HCT116 (cell line): ENCODE measurements around the gene CFB. TPM values are rescaled to one million over a fixed set of nuclear protein-coding genes. Genes with fewer than 3 reads are reported as not detected.

Experiments used
- ATAC-seq: fragments of 200-7000 bp; cut with Tn5 transposase; 2 replicates; pipeline ENCODE4 v1.9.1; 2020; ENCODE audit warnings: mild to moderate bottlenecking, moderate library complexity
- BruUV-seq: library from RNA; stranded (reverse); fragments of 400-500 nt; replicated peaks from 2 replicates; lab custom pipeline; 2021; lab: Mats Ljungman, UMichigan
- CTCF ChIA-PET: fragments of 300-600 bp; sonication (Branson Sonifier 250); formaldehyde crosslinking; loops from one replicate; lab custom pipeline; 2021; ENCODE audit warnings: antibody characterized with exemption; lab: Charles Lee
- POLR2A ChIA-PET: fragments of 300-600, 350-600 bp; sonication (Branson Sonifier 250); formaldehyde crosslinking; loops from one replicate; lab custom pipeline; 2021; ENCODE audit warnings: antibody characterized with exemption; lab: Charles Lee
- RAD21 ChIA-PET, 2 experiments: fragments of 300-600 bp; sonication (Branson Sonifier 250); formaldehyde crosslinking; loops; one replicate each; lab custom pipeline; 2023; ENCODE audit warnings: low total read pairs in 2 of 2; ENCODE audit not compliant: uncharacterized antibody in 2 of 2, unreplicated experiment in 2 of 2, low non-redundant PET in 1 of 2; lab: Charles Lee
- DNase-seq: peaks from one replicate; pipeline ENCODE4 v3.0.0-alpha.2; 2010; ENCODE audit warnings: low read depth, low spot score
- H2AFZ ChIP-seq: fragments of 200-600 bp; shearing (Covaris generic), sonication (generic); 2 replicates; pipeline ENCODE4 v1.6.1; 2017; ENCODE audit warnings: low read depth, mixed run types, mixed read lengths, antibody characterized with exemption, low read length; ENCODE audit not compliant: poor library complexity, severe bottlenecking
- H3K27ac ChIP-seq: 2 replicates; pipeline ENCODE4 v1.5.1; 2012; ENCODE audit warnings: low read depth, low read length
- H3K27me3 ChIP-seq: fragments of 200-600 bp; sonication (generic); 2 replicates; pipeline ENCODE4 v1.6.1; 2016; ENCODE audit warnings: mixed run types, low read length, mixed read lengths; ENCODE audit not compliant: insufficient read depth
- H3K36me3 ChIP-seq, 2 experiments: fragments of 200-500 bp in 1 of 2; fragments of 200-600 bp in 1 of 2; sonication (Bioruptor generic) in 1 of 2; sonication (generic) in 1 of 2; 2 replicates each; pipeline versions ENCODE4 v1.5.1 to v1.6.1; 2014 to 2016; ENCODE audit warnings: low read length in 2 of 2, inconsistent platforms in 1 of 2, mixed read lengths in 1 of 2, mixed run types in 1 of 2; ENCODE audit not compliant: insufficient read depth in 2 of 2, control insufficient read depth in 1 of 2
- H3K4me1 ChIP-seq, 2 experiments: fragments of 200-600 bp in 1 of 2; sonication (generic) in 1 of 2; 2 replicates each; pipeline versions ENCODE4 v1.5.1 to v1.6.1; 2012 to 2017; ENCODE audit warnings: low read length in 2 of 2, inconsistent platforms in 1 of 2, mild to moderate bottlenecking in 1 of 2, mixed read lengths in 1 of 2, mixed run types in 1 of 2, moderate library complexity in 1 of 2; ENCODE audit not compliant: insufficient read depth in 2 of 2, control insufficient read depth in 1 of 2
- H3K4me2 ChIP-seq: fragments of 200-600 bp; sonication (generic); 2 replicates; pipeline ENCODE4 v1.6.1; 2017; ENCODE audit warnings: mixed run types, low read length, mixed read lengths
- H3K4me3 ChIP-seq, 2 experiments: fragments of 200-600 bp in 1 of 2; sonication (generic) in 1 of 2; replicated peaks in 1 of 2; 2 replicates each; pipeline ENCODE4 v1.5.1; 2011 to 2016; ENCODE audit warnings: low read length in 2 of 2, control low read depth in 1 of 2, low read depth in 1 of 2, mild to moderate bottlenecking in 1 of 2, mixed read lengths in 1 of 2, mixed run types in 1 of 2
- H3K79me2 ChIP-seq: fragments of 200-600 bp; sonication (generic); 2 replicates; pipeline ENCODE4 v1.6.1; 2017; ENCODE audit warnings: mild to moderate bottlenecking, mixed run types, low read length, moderate library complexity, mixed read lengths; ENCODE audit not compliant: insufficient read depth
- H3K9ac ChIP-seq: fragments of 200-600 bp; sonication (generic); 2 replicates; pipeline ENCODE4 v1.6.1; 2016; ENCODE audit warnings: low read length, mixed read lengths
- H3K9me2 ChIP-seq: fragments of 200-600 bp; sonication (generic), shearing (Covaris generic); 2 replicates; pipeline ENCODE4 v1.6.1; 2017; ENCODE audit warnings: mixed run types, mild to moderate bottlenecking, moderate library complexity; ENCODE audit not compliant: insufficient read depth
- H3K9me3 ChIP-seq, 2 experiments: fragments of 200-500 bp in 1 of 2; fragments of 200-600 bp in 1 of 2; sonication (Bioruptor generic) in 1 of 2; sonication (generic) in 1 of 2; 2 replicates each; pipeline ENCODE4 v1.6.1; 2014 to 2017; ENCODE audit warnings: low read length in 2 of 2, mixed read lengths in 2 of 2, inconsistent platforms in 1 of 2, low read depth in 1 of 2, mild to moderate bottlenecking in 1 of 2, mixed run types in 1 of 2, moderate library complexity in 1 of 2; ENCODE audit not compliant: control insufficient read depth in 1 of 2, insufficient read depth in 1 of 2
- H4K20me1 ChIP-seq: fragments of 200-600 bp; sonication (generic), shearing (Covaris generic); 2 replicates; pipeline ENCODE4 v1.6.1; 2017; ENCODE audit warnings: mixed run types, mild to moderate bottlenecking, moderate library complexity; ENCODE audit not compliant: insufficient read depth
- CEBPB ChIP-seq: IDR thresholded peaks from 2 replicates; pipeline ENCODE4 v1.6.1; 2012; ENCODE audit warnings: low read depth
- EGR1 ChIP-seq: IDR thresholded peaks from 2 replicates; pipeline ENCODE4 v1.6.1; 2012; ENCODE audit warnings: low read depth
- ELF1 ChIP-seq: IDR thresholded peaks from 2 replicates; pipeline ENCODE4 v1.6.1; 2012; ENCODE audit warnings: low read depth, borderline replicate concordance
- EZH2 ChIP-seq: fragments of 200-600 bp; sonication (generic); IDR thresholded peaks from 2 replicates; pipeline ENCODE4 v1.6.1; 2017; ENCODE audit warnings: antibody characterized with exemption, mixed run types
- EZH2phosphoT487 ChIP-seq: fragments of 200-600 bp; IDR thresholded peaks from 2 replicates; pipeline ENCODE4 v1.6.1; 2018; ENCODE audit warnings: antibody characterized with exemption, borderline replicate concordance
- FOSL1 ChIP-seq: IDR thresholded peaks from 2 replicates; pipeline ENCODE4 v1.6.1; 2012; ENCODE audit warnings: low read depth
- POLR2A ChIP-seq: IDR thresholded peaks from 2 replicates; pipeline ENCODE4 v1.7.0; 2011; ENCODE audit warnings: borderline replicate concordance; ENCODE audit not compliant: insufficient read depth, insufficient read length; ENCODE audit errors: extremely low read depth
- RAD21 ChIP-seq: IDR thresholded peaks from 2 replicates; pipeline ENCODE4 v1.6.1; 2012; ENCODE audit warnings: low read depth, mild to moderate bottlenecking
- SP1 ChIP-seq: IDR thresholded peaks from 2 replicates; pipeline ENCODE4 v1.6.1; 2012; ENCODE audit warnings: low read depth
- SRF ChIP-seq: IDR thresholded peaks from 2 replicates; pipeline ENCODE4 v1.6.1; 2012; ENCODE audit warnings: low read depth
- TCF7L2 ChIP-seq: IDR thresholded peaks from 2 replicates; pipeline ENCODE4 v1.7.0; 2011; ENCODE audit warnings: borderline replicate concordance, inconsistent platforms; ENCODE audit not compliant: insufficient read depth, insufficient read length; ENCODE audit errors: extremely low read depth
- YY1 ChIP-seq: IDR thresholded peaks from 2 replicates; pipeline ENCODE4 v1.6.1; 2011; ENCODE audit warnings: low read length, low read depth, moderate library complexity, mild to moderate bottlenecking; ENCODE audit not compliant: insufficient replicate concordance; ENCODE audit errors: extremely low read depth
- intact Hi-C: fragments of 100-400 bp; cut with micrococcal nuclease; formaldehyde crosslinking; loops from 2 replicates; pipeline ENCODE4 v1.10.0; 2022
- total RNA-seq: library from RNA; stranded (reverse); gene quantifications from one replicate; pipeline ENCODE4 v1.2.1, GENCODE V29; 2021; ENCODE audit not compliant: unreplicated experiment
- TF ChIP-seq, protein P1 (sequence below), 3 experiments: fragments of 200-600 bp in 1 of 3; sonication (generic) in 1 of 3; IDR thresholded peaks in 2 of 3; conservative IDR thresholded peaks in 1 of 3; 2 replicates each; pipeline ENCODE4 v1.5.1; 2012 to 2017; ENCODE audit warnings: low read depth in 2 of 3, low read length in 2 of 3, antibody characterized with exemption in 1 of 3, borderline replicate concordance in 1 of 3, control low read depth in 1 of 3, mild to moderate bottlenecking in 1 of 3, mixed read lengths in 1 of 3, mixed run types in 1 of 3, moderate library complexity in 1 of 3; ENCODE audit not compliant: insufficient read depth in 1 of 3
- TF ChIP-seq, protein P2 (sequence below): IDR thresholded peaks from 2 replicates; pipeline ENCODE4 v1.6.1; 2012
- TF ChIP-seq, protein P3 (sequence below): IDR thresholded peaks from 2 replicates; pipeline ENCODE4 v1.6.1; 2012

CFB gene
- total RNA-seq, 1 experiment from 2014 or later, result 1.5 TPM

DNA sequence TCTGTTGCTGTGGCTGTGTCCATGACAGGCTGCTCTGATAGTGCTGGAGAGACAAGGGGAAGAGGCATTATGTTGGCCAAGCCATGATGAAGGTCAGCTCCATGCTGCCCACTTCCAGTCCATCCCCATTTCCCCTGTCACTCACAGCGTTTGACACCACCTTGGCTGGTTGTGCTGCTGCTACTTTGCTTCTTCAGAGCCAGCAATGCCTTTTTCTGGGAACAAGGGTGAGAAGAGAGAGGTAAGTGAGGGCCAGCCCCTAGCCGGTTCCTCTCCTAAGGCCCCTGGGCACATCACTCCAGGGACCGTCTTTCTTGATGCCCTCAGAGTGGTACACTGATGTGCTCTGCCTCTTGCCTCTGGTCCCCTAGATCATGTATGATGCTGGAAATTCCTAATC, 10.9 kb downstream of the CFB start:
- RAD21 ChIA-PET, result no interaction called here
- CTCF ChIA-PET, result no interaction called here
- Histone ChIP-seq H3K36me3 (peaks cover 39 to 54% of the 10 kb centered on the region in 2 experiments), H3K9me2 (no peaks in the 10 kb centered on the region), H3K79me2 (peaks cover 41% of the 10 kb centered on the region), H3K4me3 (no peak overlapping the region), H3K27me3 (no peaks in the 10 kb centered on the region), H3K9me3 (no peaks in the 10 kb centered on the region), H3K4me1 (peaks cover 14 to 17% of the 10 kb centered on the region in 2 experiments), H2AFZ (no peak overlapping the region), H3K9ac (no peak overlapping the region), H4K20me1 (no peaks in the 10 kb centered on the region), H3K4me2 (no peak overlapping the region), H3K27ac (no peak overlapping the region)
- DNase-seq (no peak), ATAC-seq (no peak)
- intact Hi-C loops, result no loop called here
- BruUV-seq, result no TSS peak
- POLR2A ChIA-PET, result no interaction called here
- TF ChIP-seq, protein P1, sequence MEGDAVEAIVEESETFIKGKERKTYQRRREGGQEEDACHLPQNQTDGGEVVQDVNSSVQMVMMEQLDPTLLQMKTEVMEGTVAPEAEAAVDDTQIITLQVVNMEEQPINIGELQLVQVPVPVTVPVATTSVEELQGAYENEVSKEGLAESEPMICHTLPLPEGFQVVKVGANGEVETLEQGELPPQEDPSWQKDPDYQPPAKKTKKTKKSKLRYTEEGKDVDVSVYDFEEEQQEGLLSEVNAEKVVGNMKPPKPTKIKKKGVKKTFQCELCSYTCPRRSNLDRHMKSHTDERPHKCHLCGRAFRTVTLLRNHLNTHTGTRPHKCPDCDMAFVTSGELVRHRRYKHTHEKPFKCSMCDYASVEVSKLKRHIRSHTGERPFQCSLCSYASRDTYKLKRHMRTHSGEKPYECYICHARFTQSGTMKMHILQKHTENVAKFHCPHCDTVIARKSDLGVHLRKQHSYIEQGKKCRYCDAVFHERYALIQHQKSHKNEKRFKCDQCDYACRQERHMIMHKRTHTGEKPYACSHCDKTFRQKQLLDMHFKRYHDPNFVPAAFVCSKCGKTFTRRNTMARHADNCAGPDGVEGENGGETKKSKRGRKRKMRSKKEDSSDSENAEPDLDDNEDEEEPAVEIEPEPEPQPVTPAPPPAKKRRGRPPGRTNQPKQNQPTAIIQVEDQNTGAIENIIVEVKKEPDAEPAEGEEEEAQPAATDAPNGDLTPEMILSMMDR (IDR thresholded peaks at IDR 0.05 in 2 of 3, conservative IDR thresholded peaks at IDR 0.05 in 1 of 3; ENCODE audit: borderline replicate concordance in 1 of 3, insufficient read depth in 1 of 3, low read depth in 2 of 3, low read length in 2 of 3), result no peak
- TF ChIP-seq FOSL1, result no peak
- TF ChIP-seq SRF, result no peak
- TF ChIP-seq CEBPB, result no peak
- TF ChIP-seq TCF7L2, result no peak
- no peak for TF ChIP-seq EZH2phosphoT487
- TF ChIP-seq YY1, result no peak
- no peak for TF ChIP-seq EZH2
- TF ChIP-seq, protein P2, sequence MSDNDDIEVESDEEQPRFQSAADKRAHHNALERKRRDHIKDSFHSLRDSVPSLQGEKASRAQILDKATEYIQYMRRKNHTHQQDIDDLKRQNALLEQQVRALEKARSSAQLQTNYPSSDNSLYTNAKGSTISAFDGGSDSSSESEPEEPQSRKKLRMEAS, result no peak
- no peak for TF ChIP-seq POLR2A
- no peak for TF ChIP-seq ELF1
- TF ChIP-seq, protein P3, sequence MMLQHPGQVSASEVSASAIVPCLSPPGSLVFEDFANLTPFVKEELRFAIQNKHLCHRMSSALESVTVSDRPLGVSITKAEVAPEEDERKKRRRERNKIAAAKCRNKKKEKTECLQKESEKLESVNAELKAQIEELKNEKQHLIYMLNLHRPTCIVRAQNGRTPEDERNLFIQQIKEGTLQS, result no peak
- no peak for TF ChIP-seq RAD21
- TF ChIP-seq SP1, result no peak
- TF ChIP-seq EGR1, result no peak
